Measurements from ENCODE around the gene MMP27. TPM values are rescaled to one million over a fixed set of nuclear protein-coding genes. Genes with fewer than 3 reads are reported as not detected.

Gene MMP27
- polyA plus RNA-seq, 1 donor (not counting 4 experiments of a cell fraction or from before 2014, with no cell fraction given) = not detected

DNA sequence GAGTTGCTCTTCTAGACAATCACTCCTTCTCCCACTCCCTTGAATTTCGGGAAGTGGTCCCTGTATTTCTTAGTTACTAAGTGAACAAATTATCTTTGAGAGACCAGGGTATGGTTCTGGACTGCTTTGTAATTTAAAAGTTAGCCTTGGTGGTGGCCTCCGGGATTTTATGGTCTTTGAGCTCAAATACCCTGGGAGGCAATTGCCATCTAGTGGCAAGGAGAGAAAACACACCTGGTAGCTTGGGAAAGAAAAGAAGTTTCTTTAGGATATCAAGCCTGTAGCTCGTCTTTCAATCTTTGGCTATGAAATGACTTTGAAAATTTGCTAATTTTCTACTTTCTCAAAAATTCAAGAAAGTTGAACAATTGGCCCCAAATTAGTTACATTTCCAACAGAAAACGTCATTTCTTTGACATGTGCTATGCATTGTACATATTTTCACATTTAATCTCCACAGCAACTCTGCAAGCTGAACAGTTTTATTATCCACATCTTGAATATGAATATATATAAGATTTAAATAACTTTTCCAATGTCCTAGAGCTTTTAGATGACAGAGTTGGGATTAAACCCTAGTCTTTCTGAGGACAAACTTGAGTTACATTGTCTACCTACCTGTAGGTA is 39.1 kb downstream of the MMP27 start:
- H3K4me3 ChIP-seq (ENCODE audit: control insufficient read depth in 2 of 3, extremely low read depth in 1 of 3, insufficient read depth in 2 of 3, low read depth in 1 of 3, low read length in 3 of 3) = no peak overlapping the region
- peak overlapping the region; percentile 16 for H2AFZ ChIP-seq (ENCODE audit: control insufficient read depth, low read length)
- no peaks in the 10 kb centered on the region for H3K36me3 ChIP-seq (ENCODE audit: control insufficient read depth in 2 of 2, extremely low read depth in 1 of 2, insufficient read depth in 2 of 2, low read length in 2 of 2)
- H3K27me3 ChIP-seq (ENCODE audit: control insufficient read depth, extremely low read depth, insufficient read depth, low read length) = no peaks in the 10 kb centered on the region
- H3K9me3 ChIP-seq (ENCODE audit: control insufficient read depth, low read depth, low read length) = no peaks in the 10 kb centered on the region
- DNase-seq (ENCODE audit: low read depth, low spot score) (no peak), FAIRE-seq (peak; percentile 75)
- H3K9me1 ChIP-seq (ENCODE audit: control insufficient read depth, extremely low read depth, insufficient read depth, low read length) = no peaks in the 10 kb centered on the region
- no peak overlapping the region for H3K9ac ChIP-seq (ENCODE audit: control insufficient read depth, extremely low read depth, insufficient read depth, low read length)
- H4K20me1 ChIP-seq (ENCODE audit: control insufficient read depth, extremely low read depth, insufficient read depth, low read length) = no peaks in the 10 kb centered on the region
- dilution Hi-C loops (cut with MboI; ENCODE audit: extremely low pct_ligation_motif_present, low sequenced_read_pairs) = no loop called here
- H3K4me2 ChIP-seq (ENCODE audit: control insufficient read depth, extremely low read depth, insufficient read depth, low read depth, low read length) = no peak overlapping the region
- H3K4me1 ChIP-seq (ENCODE audit: control insufficient read depth, extremely low read depth, insufficient read depth, low read length) = no peaks in the 10 kb centered on the region
- TF ChIP-seq EZH2 (IDR thresholded peaks at IDR 0.05; ENCODE audit: low read length) (no peak), CTCF (optimal IDR thresholded peaks at IDR 0.05 in 1 of 3, IDR thresholded peaks at IDR 0.05 in 1 of 3, conservative IDR thresholded peaks at IDR 0.05 in 1 of 3; ENCODE audit: extremely low read depth in 1 of 3, insufficient read depth in 2 of 3, low read length in 3 of 3) (peak; percentile 55 to 78 (median 75))
- H3K79me2 ChIP-seq (ENCODE audit: control insufficient read depth, insufficient read depth, low read length) = no peaks in the 10 kb centered on the region
- no peak overlapping the region for H3K27ac ChIP-seq (ENCODE audit: control insufficient read depth, insufficient read depth, low read length)

DNA sequence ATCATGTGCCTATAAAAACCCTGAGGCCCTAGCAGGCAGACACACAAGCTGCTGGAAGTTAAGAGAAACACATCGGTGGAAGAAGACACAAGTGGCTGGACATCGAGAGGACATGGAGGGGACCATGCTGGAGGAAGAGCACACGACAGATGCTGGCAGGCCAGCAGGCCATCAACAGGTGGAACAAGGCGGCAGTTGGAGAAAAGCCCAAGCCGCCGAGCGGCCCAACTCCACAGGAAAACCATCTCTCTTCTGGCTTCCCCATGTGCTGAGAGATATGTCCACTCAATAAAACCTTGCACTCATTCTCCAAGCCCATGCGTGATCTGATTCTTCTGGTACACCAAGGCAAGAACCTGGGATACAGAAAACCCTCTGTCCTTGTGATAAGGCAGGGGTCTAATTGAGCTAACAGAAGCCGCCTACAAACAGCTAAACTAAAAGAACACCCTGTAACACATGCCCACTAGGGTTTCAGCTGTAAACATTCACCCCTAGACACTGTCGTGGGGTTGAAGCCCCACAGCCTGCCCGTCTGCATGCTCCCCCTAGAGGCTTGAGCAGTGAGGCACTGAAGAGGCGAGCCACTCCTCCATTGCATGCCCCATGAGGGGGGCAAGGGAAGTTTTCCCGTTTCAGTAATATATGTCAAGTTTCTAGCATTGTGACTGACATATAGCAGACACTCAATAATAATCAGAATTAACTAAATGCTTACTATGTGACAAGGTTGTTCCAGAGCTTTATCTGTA is 41.4 kb downstream of the MMP27 start:
- H3K27me3 ChIP-seq (ENCODE audit: control insufficient read depth, extremely low read depth, insufficient read depth, low read length) = no peaks in the 10 kb centered on the region
- dilution Hi-C loops (cut with MboI; ENCODE audit: extremely low pct_ligation_motif_present, low sequenced_read_pairs) = no loop called here
- H3K4me1 ChIP-seq (ENCODE audit: control insufficient read depth, extremely low read depth, insufficient read depth, low read length) = no peaks in the 10 kb centered on the region
- no peak overlapping the region for H3K4me2 ChIP-seq (ENCODE audit: control insufficient read depth, extremely low read depth, insufficient read depth, low read depth, low read length)
- no peaks in the 10 kb centered on the region for H3K9me3 ChIP-seq (ENCODE audit: control insufficient read depth, low read depth, low read length)
- DNase-seq (ENCODE audit: low read depth, low spot score) (no peak), FAIRE-seq (no peak)
- H3K9me1 ChIP-seq (ENCODE audit: control insufficient read depth, extremely low read depth, insufficient read depth, low read length) = no peaks in the 10 kb centered on the region
- no peaks in the 10 kb centered on the region for H4K20me1 ChIP-seq (ENCODE audit: control insufficient read depth, extremely low read depth, insufficient read depth, low read length)
- H2AFZ ChIP-seq (ENCODE audit: control insufficient read depth, low read length) = no peak overlapping the region
- no peak overlapping the region for H3K9ac ChIP-seq (ENCODE audit: control insufficient read depth, extremely low read depth, insufficient read depth, low read length)
- no peaks in the 10 kb centered on the region for H3K79me2 ChIP-seq (ENCODE audit: control insufficient read depth, insufficient read depth, low read length)
- TF ChIP-seq CTCF (optimal IDR thresholded peaks at IDR 0.05 in 1 of 3, IDR thresholded peaks at IDR 0.05 in 1 of 3, conservative IDR thresholded peaks at IDR 0.05 in 1 of 3; ENCODE audit: extremely low read depth in 1 of 3, insufficient read depth in 2 of 3, low read length in 3 of 3) = peak; percentile 23 to 37 (median 34)
- no peak for TF ChIP-seq EZH2 (IDR thresholded peaks at IDR 0.05; ENCODE audit: low read length)
- H3K4me3 ChIP-seq (ENCODE audit: control insufficient read depth in 2 of 3, extremely low read depth in 1 of 3, insufficient read depth in 2 of 3, low read depth in 1 of 3, low read length in 3 of 3) = no peak overlapping the region
- no peaks in the 10 kb centered on the region for H3K36me3 ChIP-seq (ENCODE audit: control insufficient read depth in 2 of 2, extremely low read depth in 1 of 2, insufficient read depth in 2 of 2, low read length in 2 of 2)
- H3K27ac ChIP-seq (ENCODE audit: control insufficient read depth, insufficient read depth, low read length) = no peak overlapping the region

Data from keratinocyte (primary cell).